ENCODE results near the gene MTURN. TPM values are rescaled to one million over a fixed set of nuclear protein-coding genes. Genes with fewer than 3 reads are reported as not detected.

The MTURN gene
- polyA plus RNA-seq, 3 donors: 5.9 to 7.9 (median 7.5) TPM

DNA sequence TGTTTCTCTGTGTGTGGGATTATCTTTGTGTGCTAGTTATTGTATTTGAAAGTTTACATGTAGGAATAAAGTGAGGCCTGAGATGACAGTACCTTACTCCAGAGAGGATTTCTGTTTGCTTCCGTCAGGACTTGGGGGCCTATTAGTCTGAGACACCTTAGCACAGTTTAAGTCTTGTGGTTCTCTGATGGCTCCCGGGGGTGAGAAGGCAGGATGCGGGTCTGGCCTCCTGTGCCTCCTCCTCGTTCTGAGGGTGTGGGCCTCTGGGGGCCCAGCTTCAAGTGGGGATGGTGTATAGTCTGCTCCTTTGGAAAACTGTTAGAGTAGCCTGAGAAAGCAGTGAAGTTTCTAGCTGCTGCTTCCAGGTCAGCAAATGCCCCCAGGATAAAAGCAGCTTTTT, 12.4 kb downstream of the MTURN start:
- no peaks in the 10 kb centered on the region for H3K4me1 Mint-ChIP-seq
- no peak overlapping the region for H3K27ac Mint-ChIP-seq
- 47% methylated on average over 4 of the region's 4 CpGs for WGBS (ENCODE audit: insufficient coverage)
- Histone ChIP-seq H3K9me3 (replicated peaks in 1 of 2; ENCODE audit: control insufficient read depth in 1 of 2, insufficient read depth in 1 of 2, low read length in 2 of 2) (no peaks in the 10 kb centered on the region), H3K36me3 (replicated peaks in 1 of 2; ENCODE audit: control insufficient read depth in 1 of 2, insufficient read depth in 2 of 2, low read length in 2 of 2) (no peaks in the 10 kb centered on the region), H4K20me1 (ENCODE audit: insufficient read depth, low read length) (no peaks in the 10 kb centered on the region), H3K27me3 (ENCODE audit: control insufficient read depth in 2 of 2, insufficient read depth in 2 of 2, low read length in 2 of 2) (no peaks in the 10 kb centered on the region), H3K9ac (ENCODE audit: insufficient read depth, low read length, poor library complexity, severe bottlenecking) (no peak overlapping the region), H3K27ac (ENCODE audit: low read depth in 1 of 2, low read length in 2 of 2) (no peak overlapping the region), H3K4me3 (replicated peaks in 1 of 3; ENCODE audit: low read depth in 2 of 3, low read length in 3 of 3) (no peak overlapping the region), H3K4me1 (ENCODE audit: control insufficient read depth in 1 of 2, insufficient read depth in 2 of 2, low read length in 2 of 2) (peaks cover 12% of the 10 kb centered on the region in 2 donors), H2AFZ (ENCODE audit: insufficient read depth, low read depth, low read length, poor library complexity, severe bottlenecking) (no peak overlapping the region), H3K79me2 (ENCODE audit: insufficient read depth, low read length) (no peaks in the 10 kb centered on the region), H3K4me2 (replicated peaks; ENCODE audit: extremely low read depth, low read length, poor library complexity, severe bottlenecking) (no peak overlapping the region)
- H3K36me3 Mint-ChIP-seq: peaks cover 3 to 4% of the 10 kb centered on the region in 2 donors
- no peak for TF ChIP-seq CTCF (IDR thresholded peaks at IDR 0.05)
- intact Hi-C loops (cut with micrococcal nuclease): no loop called here
- H3K9me3 Mint-ChIP-seq: no peaks in the 10 kb centered on the region
- no peak overlapping the region for H3K4me3 Mint-ChIP-seq
- DNase-seq: no peak
- peaks cover 0 to 2% (median 1%) of the 10 kb centered on the region in 3 donors for H3K27me3 Mint-ChIP-seq (ENCODE audit: low read depth in 3 of 3)

- intact Hi-C loops (cut with micrococcal nuclease): no loop called here
- Histone ChIP-seq H3K36me3 (replicated peaks in 1 of 2; ENCODE audit: control insufficient read depth in 1 of 2, insufficient read depth in 2 of 2, low read length in 2 of 2) (no peaks in the 10 kb centered on the region), H3K27me3 (ENCODE audit: control insufficient read depth in 2 of 2, insufficient read depth in 2 of 2, low read length in 2 of 2) (no peaks in the 10 kb centered on the region), H3K4me2 (replicated peaks; ENCODE audit: extremely low read depth, low read length, poor library complexity, severe bottlenecking) (no peak overlapping the region), H4K20me1 (ENCODE audit: insufficient read depth, low read length) (no peaks in the 10 kb centered on the region), H3K4me1 (ENCODE audit: control insufficient read depth in 1 of 2, insufficient read depth in 2 of 2, low read length in 2 of 2) (peaks cover 12% of the 10 kb centered on the region in 2 donors), H3K9ac (ENCODE audit: insufficient read depth, low read length, poor library complexity, severe bottlenecking) (no peak overlapping the region), H2AFZ (ENCODE audit: insufficient read depth, low read depth, low read length, poor library complexity, severe bottlenecking) (no peak overlapping the region), H3K9me3 (replicated peaks in 1 of 2; ENCODE audit: control insufficient read depth in 1 of 2, insufficient read depth in 1 of 2, low read length in 2 of 2) (no peaks in the 10 kb centered on the region), H3K4me3 (replicated peaks in 1 of 3; ENCODE audit: low read depth in 2 of 3, low read length in 3 of 3) (no peak overlapping the region), H3K79me2 (ENCODE audit: insufficient read depth, low read length) (no peaks in the 10 kb centered on the region), H3K27ac (ENCODE audit: low read depth in 1 of 2, low read length in 2 of 2) (no peak overlapping the region)
- DNase-seq: no peak
- TF ChIP-seq CTCF (IDR thresholded peaks at IDR 0.05): no peak
- H3K36me3 Mint-ChIP-seq: peaks cover 4 to 8% of the 10 kb centered on the region in 2 donors
- no peaks in the 10 kb centered on the region for H3K4me1 Mint-ChIP-seq
- H3K27ac Mint-ChIP-seq: no peak overlapping the region
- 100% methylated on average over 2 of the region's 2 CpGs for WGBS (ENCODE audit: insufficient coverage)
- no peaks in the 10 kb centered on the region for H3K9me3 Mint-ChIP-seq
- no peak overlapping the region for H3K4me3 Mint-ChIP-seq
- peaks cover 0 to 2% (median 1%) of the 10 kb centered on the region in 3 donors for H3K27me3 Mint-ChIP-seq (ENCODE audit: low read depth in 3 of 3)
These were observed 13.0 kb downstream of the MTURN start for GRCh38 chr7:30147785-30148184.

Data from CD14-positive monocyte (primary cell).